OCI-LY3 (cell line): Measurements from ENCODE around the gene PFKFB4.

Experiments used
- H2AFZ ChIP-seq: fragments of 200-600, 300-600 bp; shearing (Covaris generic); 2 replicates; pipeline ENCODE4 v1.6.0; 2014; ENCODE audit warnings: antibody characterized with exemption, low read depth, low read length
- H3K27ac ChIP-seq: fragments of 200-600, 300-600 bp; sonication (generic); 2 replicates; pipeline ENCODE4 v1.5.1; 2014; ENCODE audit warnings: mild to moderate bottlenecking, low read length, moderate library complexity, mixed read lengths
- H3K27me3 ChIP-seq: fragments of 200-600, 300-600 bp; sonication (generic); 2 replicates; pipeline ENCODE4 v1.6.1; 2014; ENCODE audit warnings: low read depth, low read length, mixed read lengths
- H3K36me3 ChIP-seq: fragments of 200-600, 300-600 bp; sonication (generic); replicated peaks from 2 replicates; pipeline ENCODE3; 2014; ENCODE audit warnings: low read depth, low read length, mixed read lengths
- H3K4me1 ChIP-seq: fragments of 300-600, 200-600 bp; sonication (generic); 2 replicates; pipeline ENCODE4 v1.6.1; 2014; ENCODE audit warnings: low read length, mixed read lengths
- H3K4me2 ChIP-seq: fragments of 200-600, 300-600 bp; sonication (generic); 2 replicates; pipeline ENCODE4 v1.6.1; 2014; ENCODE audit warnings: low read length, mixed read lengths
- H3K4me3 ChIP-seq: fragments of 300-600, 200-600 bp; sonication (generic); 2 replicates; pipeline ENCODE4 v1.5.1; 2014; ENCODE audit warnings: antibody characterized with exemption, mild to moderate bottlenecking, low read length, moderate library complexity
- H3K79me2 ChIP-seq: fragments of 300-600, 200-600 bp; shearing (Covaris generic); 2 replicates; pipeline ENCODE4 v1.6.1; 2014; ENCODE audit warnings: mild to moderate bottlenecking, low read length, mixed read lengths
- H3K9ac ChIP-seq: fragments of 300-600, 200-600 bp; shearing (Covaris generic); 2 replicates; pipeline ENCODE4 v1.6.0; 2014; ENCODE audit warnings: mild to moderate bottlenecking, low read length, moderate library complexity
- H3K9me3 ChIP-seq: fragments of 200-600, 300-600 bp; shearing (Covaris generic); 2 replicates; pipeline ENCODE4 v1.6.1; 2014; ENCODE audit warnings: low read length, mixed read lengths; ENCODE audit not compliant: insufficient read depth
- H4K20me1 ChIP-seq: fragments of 200-600, 300-600 bp; sonication (generic); 2 replicates; pipeline ENCODE4 v1.6.1; 2016; ENCODE audit warnings: low read length, mixed read lengths; ENCODE audit not compliant: insufficient read depth
- CTCF ChIP-seq: fragments of 200-600, 300-600 bp; sonication (generic); IDR thresholded peaks from 2 replicates; pipeline ENCODE4 v1.5.1; 2014; ENCODE audit warnings: antibody characterized with exemption, low read length, low read depth
- EZH2phosphoT487 ChIP-seq: fragments of 200-600 bp; shearing (Covaris generic); IDR thresholded peaks from 2 replicates; pipeline ENCODE4 v1.6.1; 2018; ENCODE audit warnings: antibody characterized with exemption, mixed run types, low read depth

Gene PFKFB4

GRCh38 chr3:48556796-48557626 is at the start of gene PFKFB4:
TSS of gene PFKFB4 (minus strand) at chr3:48556803. CDS start at chr3:48556777, 26 bp downstream.
- H3K9ac ChIP-seq = peak within 1 kb of the TSS; percentile 69
- peaks cover 30% of the 10 kb centered on the region for H3K36me3 ChIP-seq
- peaks cover 47% of the 10 kb centered on the region for H3K4me1 ChIP-seq

GRCh38 chr3:48601622-48601994 is 45.0 kb upstream of the PFKFB4 start:
- H3K27me3 ChIP-seq = no peaks in the 10 kb centered on the region
- no peaks in the 10 kb centered on the region for H3K4me1 ChIP-seq
- H2AFZ ChIP-seq = no peak overlapping the region
- H3K27ac ChIP-seq = no peak overlapping the region
- H3K79me2 ChIP-seq = no peaks in the 10 kb centered on the region
- H3K9ac ChIP-seq = no peak overlapping the region
- no peaks in the 10 kb centered on the region; the same call in 1 of the 2 replicates for H4K20me1 ChIP-seq
- H3K9me3 ChIP-seq = no peaks in the 10 kb centered on the region
- H3K36me3 ChIP-seq = peaks cover 61% of the 10 kb centered on the region
- H3K4me2 ChIP-seq = no peak overlapping the region
- no peak overlapping the region for H3K4me3 ChIP-seq
- TF ChIP-seq CTCF (no peak), EZH2phosphoT487 (no peak)

More at GRCh38 chr3:48556796-48557626, at the start of gene PFKFB4:
- Histone ChIP-seq H3K27ac (peak within 1 kb of the TSS; percentile 75), H3K27me3 (no peaks in the 10 kb centered on the region), H3K4me2 (peak within 1 kb of the TSS; percentile 97), H2AFZ (0 out of 2 replicates have a peak within 1 kb of the TSS, but pooled peaks have one; percentile 0), H3K9me3 (no peaks in the 10 kb centered on the region), H3K79me2 (peaks cover 13% of the 10 kb centered on the region), H3K4me3 (peak within 1 kb of the TSS; percentile 93), H4K20me1 (peaks cover 9% of the 10 kb centered on the region; the same call in 1 of the 2 replicates)
- no peak for TF ChIP-seq CTCF
- TF ChIP-seq EZH2phosphoT487 = no peak

- H3K4me3 ChIP-seq = no peak overlapping the region
- H3K4me2 ChIP-seq = no peak overlapping the region
- no peak overlapping the region for H3K27ac ChIP-seq
- H4K20me1 ChIP-seq = no peaks in the 10 kb centered on the region; the same call in 1 of the 2 replicates
- no peaks in the 10 kb centered on the region for H3K9me3 ChIP-seq
- H3K79me2 ChIP-seq = no peaks in the 10 kb centered on the region
- H3K36me3 ChIP-seq = peaks cover 61% of the 10 kb centered on the region
- no peak for TF ChIP-seq EZH2phosphoT487
- TF ChIP-seq CTCF = no peak
- no peak overlapping the region for H3K9ac ChIP-seq
- no peaks in the 10 kb centered on the region for H3K27me3 ChIP-seq
- H3K4me1 ChIP-seq = no peaks in the 10 kb centered on the region
- no peak overlapping the region for H2AFZ ChIP-seq
Measured at GRCh38 chr3:48600711-48601621, 44.4 kb upstream of the PFKFB4 start.
